ENCODE measurements around the gene ZC3H12A.

DNA sequence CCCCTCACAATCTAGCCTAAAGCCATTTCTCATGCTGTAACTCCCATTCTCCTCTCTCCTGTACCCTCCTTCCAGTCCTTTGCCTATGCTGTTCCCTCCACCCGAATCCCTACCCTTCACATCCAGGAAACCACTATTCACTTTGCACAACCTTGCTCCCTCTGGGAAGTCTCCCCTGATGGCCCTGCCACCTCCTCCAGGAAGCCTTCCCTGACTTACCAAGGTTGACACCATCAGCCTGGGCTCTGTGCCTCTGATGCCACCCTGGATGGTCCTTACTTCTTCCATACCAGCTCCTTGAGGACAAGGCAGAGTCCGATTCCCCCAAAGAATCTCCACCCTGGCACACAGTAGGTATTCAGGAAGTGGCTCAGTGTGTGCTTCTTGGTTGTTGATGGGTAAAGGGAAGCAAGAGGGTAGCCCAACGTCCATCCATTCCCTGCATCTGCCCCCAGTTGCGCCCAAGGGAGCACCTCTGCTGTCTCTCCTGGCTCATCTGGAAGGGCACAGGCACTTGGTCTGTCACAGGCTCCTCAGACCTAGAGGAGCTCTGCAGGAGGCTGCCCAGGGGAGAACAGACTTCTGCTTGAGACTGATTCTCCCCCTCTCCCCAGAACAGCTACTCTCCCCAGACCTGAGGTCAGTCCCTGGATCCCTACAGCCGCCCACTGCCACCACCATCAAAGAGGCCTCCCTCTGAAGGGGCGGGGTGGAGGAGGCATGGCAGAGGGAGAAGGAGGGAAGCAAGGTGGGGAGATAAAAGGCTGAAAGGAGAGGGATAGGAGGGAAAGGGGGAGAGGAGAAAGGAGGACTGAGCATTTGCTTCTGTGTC is 36.1 kb upstream of the ZC3H12A start:
- TF ChIP-seq, protein P1, sequence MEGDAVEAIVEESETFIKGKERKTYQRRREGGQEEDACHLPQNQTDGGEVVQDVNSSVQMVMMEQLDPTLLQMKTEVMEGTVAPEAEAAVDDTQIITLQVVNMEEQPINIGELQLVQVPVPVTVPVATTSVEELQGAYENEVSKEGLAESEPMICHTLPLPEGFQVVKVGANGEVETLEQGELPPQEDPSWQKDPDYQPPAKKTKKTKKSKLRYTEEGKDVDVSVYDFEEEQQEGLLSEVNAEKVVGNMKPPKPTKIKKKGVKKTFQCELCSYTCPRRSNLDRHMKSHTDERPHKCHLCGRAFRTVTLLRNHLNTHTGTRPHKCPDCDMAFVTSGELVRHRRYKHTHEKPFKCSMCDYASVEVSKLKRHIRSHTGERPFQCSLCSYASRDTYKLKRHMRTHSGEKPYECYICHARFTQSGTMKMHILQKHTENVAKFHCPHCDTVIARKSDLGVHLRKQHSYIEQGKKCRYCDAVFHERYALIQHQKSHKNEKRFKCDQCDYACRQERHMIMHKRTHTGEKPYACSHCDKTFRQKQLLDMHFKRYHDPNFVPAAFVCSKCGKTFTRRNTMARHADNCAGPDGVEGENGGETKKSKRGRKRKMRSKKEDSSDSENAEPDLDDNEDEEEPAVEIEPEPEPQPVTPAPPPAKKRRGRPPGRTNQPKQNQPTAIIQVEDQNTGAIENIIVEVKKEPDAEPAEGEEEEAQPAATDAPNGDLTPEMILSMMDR (conservative IDR thresholded peaks at IDR 0.05; ENCODE audit: low read depth, low read length) = no peak
- TF ChIP-seq POLR2A (IDR thresholded peaks at IDR 0.05; ENCODE audit: low read depth, low read length) (no peak), BHLHE40 (IDR thresholded peaks at IDR 0.05; ENCODE audit: low read depth, low read length) (no peak), RCOR1 (IDR thresholded peaks at IDR 0.05; ENCODE audit: insufficient replicate concordance, low read length) (no peak), USF2 (IDR thresholded peaks at IDR 0.05; ENCODE audit: low read depth, low read length) (no peak), SMC3 (IDR thresholded peaks at IDR 0.05; ENCODE audit: low read depth, low read length) (no peak), RFX5 (IDR thresholded peaks at IDR 0.05; ENCODE audit: low read depth, low read length) (no peak), FOS (IDR thresholded peaks at IDR 0.05; ENCODE audit: low read depth, low read length) (no peak), CEBPB (IDR thresholded peaks at IDR 0.05; ENCODE audit: low read depth, low read length) (no peak), MAFK (IDR thresholded peaks at IDR 0.05; ENCODE audit: low read depth, low read length) (no peak)

Measured in IMR-90 (cell line).